Lower leg skin (tissue), 3 donors: ENCODE measurements around the gene IRF2BPL.

Experiments used
- POLR2A ChIP-seq, 2 donors: fragments of 450-650 bp; IDR thresholded peaks; one replicate each; pipeline ENCODE4 v1.6.1; 2016 to 2017; ENCODE audit warnings: antibody characterized with exemption in 2 of 2, mild to moderate bottlenecking in 1 of 2, moderate library complexity in 1 of 2
- TF ChIP-seq, protein P1 (sequence below), 3 donors: fragments of 450-650 bp; IDR thresholded peaks; one replicate each; pipeline ENCODE4 v1.5.1; 2016; ENCODE audit warnings: antibody characterized with exemption in 3 of 3, mild to moderate bottlenecking in 3 of 3, moderate library complexity in 2 of 3

DNA sequence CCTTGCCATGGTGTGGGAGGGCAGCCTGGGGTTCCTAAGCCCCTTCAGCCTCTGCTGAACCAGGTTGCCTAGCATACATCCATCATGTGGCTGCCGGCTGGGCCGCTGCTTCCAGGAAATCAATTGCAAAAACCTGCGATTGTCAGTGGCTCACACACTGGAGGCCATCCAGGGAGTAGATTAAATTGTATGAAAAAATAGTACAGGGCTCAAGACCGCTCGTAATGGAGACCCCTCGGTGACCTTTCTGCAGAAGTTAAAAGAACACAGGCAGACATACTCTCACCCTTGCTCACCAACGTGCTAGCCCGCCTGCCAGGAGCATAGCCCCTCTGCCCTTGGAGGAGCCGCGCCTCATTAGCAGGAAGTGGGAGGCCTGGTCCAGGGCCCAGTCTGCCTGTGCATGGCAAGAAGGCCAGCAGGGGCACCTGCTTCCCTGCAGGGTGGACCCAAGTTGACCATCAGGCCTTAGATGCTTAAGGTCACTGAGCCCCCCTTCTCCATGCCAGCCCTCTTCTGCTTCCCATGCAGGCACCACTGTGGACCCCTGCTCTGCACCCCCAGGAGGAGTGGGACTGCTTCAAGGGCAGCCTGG lies 38.2 kb upstream of the IRF2BPL start:
- TF ChIP-seq, protein P1, sequence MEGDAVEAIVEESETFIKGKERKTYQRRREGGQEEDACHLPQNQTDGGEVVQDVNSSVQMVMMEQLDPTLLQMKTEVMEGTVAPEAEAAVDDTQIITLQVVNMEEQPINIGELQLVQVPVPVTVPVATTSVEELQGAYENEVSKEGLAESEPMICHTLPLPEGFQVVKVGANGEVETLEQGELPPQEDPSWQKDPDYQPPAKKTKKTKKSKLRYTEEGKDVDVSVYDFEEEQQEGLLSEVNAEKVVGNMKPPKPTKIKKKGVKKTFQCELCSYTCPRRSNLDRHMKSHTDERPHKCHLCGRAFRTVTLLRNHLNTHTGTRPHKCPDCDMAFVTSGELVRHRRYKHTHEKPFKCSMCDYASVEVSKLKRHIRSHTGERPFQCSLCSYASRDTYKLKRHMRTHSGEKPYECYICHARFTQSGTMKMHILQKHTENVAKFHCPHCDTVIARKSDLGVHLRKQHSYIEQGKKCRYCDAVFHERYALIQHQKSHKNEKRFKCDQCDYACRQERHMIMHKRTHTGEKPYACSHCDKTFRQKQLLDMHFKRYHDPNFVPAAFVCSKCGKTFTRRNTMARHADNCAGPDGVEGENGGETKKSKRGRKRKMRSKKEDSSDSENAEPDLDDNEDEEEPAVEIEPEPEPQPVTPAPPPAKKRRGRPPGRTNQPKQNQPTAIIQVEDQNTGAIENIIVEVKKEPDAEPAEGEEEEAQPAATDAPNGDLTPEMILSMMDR (IDR thresholded peaks at IDR 0.05): no peak
- TF ChIP-seq POLR2A (IDR thresholded peaks at IDR 0.05): no peak
